GM18499 (cell line): ENCODE measurements around the gene WIPF2.

ENCODE experiments used
- ATAC-seq: cut with Tn5 transposase; IDR thresholded peaks from one replicate; pipeline ENCODE4 v1.9.1; 2021; ENCODE audit warnings: moderate number of reproducible peaks; ENCODE audit not compliant: insufficient read depth, unreplicated experiment

Gene WIPF2

GRCh38 chr17:40244255-40244654 lies 25.2 kb downstream of the WIPF2 start:
- no peak for ATAC-seq

- ATAC-seq: no peak
Measured at GRCh38 chr17:40247926-40248495, 28.9 kb downstream of the WIPF2 start.

- ATAC-seq: no peak
Measured at GRCh38 chr17:40248507-40248906, 29.4 kb downstream of the WIPF2 start.

- ATAC-seq: no peak
Measured at GRCh38 chr17:40251576-40251975, 32.5 kb downstream of the WIPF2 start.

- ATAC-seq: no peak
Measured at GRCh38 chr17:40253565-40253964, 34.5 kb downstream of the WIPF2 start.

GRCh38 chr17:40259505-40259904 lies 40.4 kb downstream of the WIPF2 start:
- ATAC-seq: no peak

- ATAC-seq: no peak
Measured at GRCh38 chr17:40260528-40260927, 41.4 kb downstream of the WIPF2 start.

GRCh38 chr17:40264458-40265185 lies 45.5 kb downstream of the WIPF2 start:
- ATAC-seq: no peak

GRCh38 chr17:40265337-40265736 lies 46.2 kb downstream of the WIPF2 start:
- no peak for ATAC-seq

- no peak for ATAC-seq
Measured at GRCh38 chr17:40266882-40267281, 47.8 kb downstream of the WIPF2 start.

GRCh38 chr17:40268141-40268712 lies 49.1 kb downstream of the WIPF2 start:
- no peak for ATAC-seq

GRCh38 chr17:40278414-40278813 lies 59.3 kb downstream of the WIPF2 start:
- no peak for ATAC-seq

GRCh38 chr17:40279402-40279801 lies 60.3 kb downstream of the WIPF2 start:
- ATAC-seq: no peak

GRCh38 chr17:40281663-40282062 lies 62.6 kb downstream of the WIPF2 start:
- ATAC-seq: no peak

- no peak for ATAC-seq
Measured at GRCh38 chr17:40283662-40284061, 64.6 kb downstream of the WIPF2 start.

- ATAC-seq: no peak
Measured at GRCh38 chr17:40284085-40284713, 65.1 kb downstream of the WIPF2 start.

GRCh38 chr17:40286473-40286872 lies 67.4 kb downstream of the WIPF2 start:
- no peak for ATAC-seq

- no peak for ATAC-seq
Measured at GRCh38 chr17:40287159-40287493, 68.0 kb downstream of the WIPF2 start.

GRCh38 chr17:40287494-40288369 lies 68.6 kb downstream of the WIPF2 start, which contains the start of gene CDC6:
Gene CDC6, plus strand, starts transcription at chr17:40287879. Its CDS starts 1,542 bp downstream, at chr17:40289421.
- peak; percentile 82 for ATAC-seq

GRCh38 chr17:40290629-40291280 lies 71.7 kb downstream of the WIPF2 start:
- ATAC-seq: no peak
